Sigmoid colon (tissue), 7 donors: ENCODE measurements around the gene CDH22. TPM values are rescaled to one million over a fixed set of nuclear protein-coding genes. Genes with fewer than 3 reads are reported as not detected.

Experiments
- DNase-seq: peaks from one replicate; pipeline ENCODE4 v3.0.0-alpha.2; 2019
- H3K27ac ChIP-seq, 4 donors: fragments of 200-600 bp; sonication (generic); one replicate each; pipeline ENCODE4 v1.5.1; 2016 to 2019; ENCODE audit warnings: mild to moderate bottlenecking in 1 of 4
- H3K27me3 ChIP-seq, 3 donors: fragments of 200-600 bp; sonication (generic); one replicate each; pipeline ENCODE4 v1.5.1; 2019; ENCODE audit warnings: mild to moderate bottlenecking in 1 of 3
- H3K36me3 ChIP-seq, 4 donors: fragments of 200-600 bp; sonication (generic); one replicate each; pipeline ENCODE4 v1.5.1; 2016 to 2019
- H3K4me1 ChIP-seq, 4 donors: fragments of 200-600 bp; sonication (generic); one replicate each; pipeline ENCODE4 v1.5.1; 2017 to 2019
- H3K4me3 ChIP-seq, 4 donors: fragments of 200-600 bp; sonication (generic); one replicate each; pipeline ENCODE4 v1.5.1; 2017 to 2019; ENCODE audit warnings: mild to moderate bottlenecking in 2 of 4, moderate library complexity in 1 of 4
- H3K9me3 ChIP-seq, 4 donors: fragments of 200-600 bp in 3 of 4; sonication (generic) in 3 of 4; one replicate each; pipeline versions ENCODE4 v1.5.1 to v1.6.1; 2013 to 2019
- CTCF ChIP-seq, 4 experiments: fragments of 450-650 bp in 3 of 4; fragments of 200-600 bp in 1 of 4; IDR thresholded peaks; one replicate each; pipeline ENCODE4 v1.5.1; 2016 to 2019; ENCODE audit warnings: antibody characterized with exemption in 4 of 4, mild to moderate bottlenecking in 3 of 4, moderate library complexity in 2 of 4
- EP300 ChIP-seq, 4 donors: sonication (generic); formaldehyde crosslinking; IDR thresholded peaks; one replicate each; pipeline ENCODE4 v1.6.1; 2017; ENCODE audit warnings: antibody characterized with exemption in 4 of 4
- POLR2A ChIP-seq, 2 donors: fragments of 450-650 bp; IDR thresholded peaks; one replicate each; pipeline ENCODE4 v1.6.1; 2016; ENCODE audit warnings: antibody characterized with exemption in 2 of 2, mild to moderate bottlenecking in 2 of 2, moderate library complexity in 2 of 2
- POLR2AphosphoS5 ChIP-seq, 4 donors: sonication (generic); formaldehyde crosslinking; IDR thresholded peaks; one replicate each; pipeline ENCODE4 v1.6.1; 2017; ENCODE audit warnings: antibody characterized with exemption in 4 of 4
- WGBS, 2 donors: extraction: QIAGEN DNeasy Blood & Tissue Kit; methylation state at CpG; one replicate each; pipeline ENCODE4 v1.1.7; 2013; 5-methylcytosine and 5-hydroxymethylcytosine counted together
- intact Hi-C: fragments of 100-400 bp; cut with DNase I; formaldehyde crosslinking; loops from one replicate; pipeline ENCODE4 v1.15.1; 2023
- polyA plus RNA-seq, 3 donors: library from polyadenylated mRNA; stranded (reverse); fragments of 200-250 nt; gene quantifications; one replicate each; pipeline ENCODE4 v1.2.3, GENCODE V29; 2013
- total RNA-seq, 4 donors: library from RNA; depleted of rRNA; stranded (reverse); fragments of >200 nt; gene quantifications; one replicate each; pipeline ENCODE4 v1.1.0, GENCODE V29; 2016
- donor health status: healthy with polysubstance abuse.
- donor health status: Bipolar disorder and iron deficiency.
- donor health status: healthy.

Gene CDH22
- total and polyA plus RNA-seq, 7 donors, result 0.06 to 0.55 (median 0.41) TPM; not detected in 4

DNA sequence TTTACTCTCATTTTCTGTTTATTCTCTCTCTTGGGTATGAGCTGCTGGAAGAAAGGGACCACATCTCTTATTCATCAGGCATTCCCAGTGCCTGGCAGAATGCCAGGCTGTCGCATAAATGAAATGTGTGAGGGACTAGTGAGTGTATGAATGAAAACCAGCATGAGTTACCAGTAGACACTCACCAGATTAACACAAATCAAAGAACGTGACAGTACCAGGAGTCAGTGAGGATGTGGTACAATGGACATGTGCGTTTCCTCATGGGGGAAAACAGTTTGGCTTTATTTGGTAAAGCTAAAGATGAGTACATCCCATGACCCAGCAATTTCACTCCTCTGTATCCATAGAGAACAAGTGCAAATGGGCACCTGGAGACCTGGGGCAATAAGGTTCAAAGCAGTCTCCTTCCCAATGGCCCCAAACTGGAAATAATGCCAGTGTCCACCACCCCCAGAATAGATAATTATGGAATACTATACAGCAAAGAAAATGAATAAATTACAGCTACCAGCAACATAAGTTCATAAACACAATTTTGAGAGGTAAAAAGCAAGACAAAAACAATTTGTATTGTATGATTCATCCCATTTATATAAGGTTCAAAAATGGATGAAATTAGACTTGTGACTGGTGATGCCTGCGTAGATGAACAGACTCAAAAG is 93.3 kb downstream of the CDH22 start:
- Histone ChIP-seq H3K27ac (no peak overlapping the region), H3K27me3 (peaks cover 0 to 56% (median 9%) of the 10 kb centered on the region in 3 donors), H3K4me1 (no peaks in the 10 kb centered on the region), H3K36me3 (no peaks in the 10 kb centered on the region), H3K4me3 (no peak overlapping the region), H3K9me3 (no peaks in the 10 kb centered on the region)
- no peak for TF ChIP-seq POLR2A (IDR thresholded peaks at IDR 0.05)
- TF ChIP-seq EP300 (IDR thresholded peaks at IDR 0.05), result no peak
- TF ChIP-seq CTCF (IDR thresholded peaks at IDR 0.05), result no peak
- no peak for TF ChIP-seq POLR2AphosphoS5 (IDR thresholded peaks at IDR 0.05)
- no peak for DNase-seq
- intact Hi-C loops, result loop anchor here (5.0 kb wide), 1 partner anchor 52 kb away; no protein-coding TSS in a partner anchor
- WGBS, 2 donors, result 62 to 69% methylated on average over 4 of the region's 4 CpGs

GRCh38 chr20:46213946-46214823 is 94.1 kb downstream of the CDH22 start:
- peaks cover 0 to 60% (median 12%) of the 10 kb centered on the region in 3 donors for H3K27me3 ChIP-seq
- no peak overlapping the region for H3K27ac ChIP-seq
- WGBS, 2 donors, result 49 to 66% methylated on average over 8 of the region's 8 CpGs
- H3K4me3 ChIP-seq, result no peak overlapping the region
- no peaks in the 10 kb centered on the region for H3K9me3 ChIP-seq
- no peak for TF ChIP-seq POLR2A (IDR thresholded peaks at IDR 0.05)
- TF ChIP-seq CTCF (IDR thresholded peaks at IDR 0.05), result no peak
- no peak for TF ChIP-seq EP300 (IDR thresholded peaks at IDR 0.05)
- no peak for TF ChIP-seq POLR2AphosphoS5 (IDR thresholded peaks at IDR 0.05)
- H3K4me1 ChIP-seq, result no peaks in the 10 kb centered on the region
- intact Hi-C loops, result loop anchor here (5.0 kb wide), 1 partner anchor 53 kb away; no protein-coding TSS in a partner anchor
- no peaks in the 10 kb centered on the region for H3K36me3 ChIP-seq
- peak; percentile 71 for DNase-seq

GRCh38 chr20:46212876-46213275 is 95.4 kb downstream of the CDH22 start:
- Histone ChIP-seq H3K27ac (no peak overlapping the region), H3K27me3 (peaks cover 2 to 60% (median 21%) of the 10 kb centered on the region in 3 donors), H3K4me1 (no peaks in the 10 kb centered on the region), H3K36me3 (no peaks in the 10 kb centered on the region), H3K9me3 (no peaks in the 10 kb centered on the region), H3K4me3 (no peak overlapping the region)
- 35 to 64% methylated on average over 11 of the region's 11 CpGs for WGBS, 2 donors
- TF ChIP-seq EP300 (IDR thresholded peaks at IDR 0.05) (no peak), CTCF (IDR thresholded peaks at IDR 0.05) (no peak), POLR2AphosphoS5 (IDR thresholded peaks at IDR 0.05) (no peak), POLR2A (IDR thresholded peaks at IDR 0.05) (no peak)
- no peak for DNase-seq
- intact Hi-C loops, result loop anchor here (5.0 kb wide), 1 partner anchor 54 kb away; no protein-coding TSS in a partner anchor

- H3K27me3 ChIP-seq, result peaks cover 3 to 60% (median 21%) of the 10 kb centered on the region in 3 donors
- H3K4me3 ChIP-seq, result no peak overlapping the region
- no peak for TF ChIP-seq POLR2AphosphoS5 (IDR thresholded peaks at IDR 0.05)
- TF ChIP-seq CTCF (IDR thresholded peaks at IDR 0.05), result no peak
- no peak for TF ChIP-seq EP300 (IDR thresholded peaks at IDR 0.05)
- no peak for TF ChIP-seq POLR2A (IDR thresholded peaks at IDR 0.05)
- intact Hi-C loops, result loop anchor here (5.0 kb wide), 1 partner anchor 55 kb away; no protein-coding TSS in a partner anchor
- H3K36me3 ChIP-seq, result no peaks in the 10 kb centered on the region
- DNase-seq, result no peak
- no peaks in the 10 kb centered on the region for H3K4me1 ChIP-seq
- no peak overlapping the region for H3K27ac ChIP-seq
- WGBS, 2 donors, result 49 to 66% methylated on average over 3 of the region's 3 CpGs
- H3K9me3 ChIP-seq, result no peaks in the 10 kb centered on the region
Measured at GRCh38 chr20:46212252-46212651, 96.0 kb downstream of the CDH22 start.
